Measurements from ENCODE around the gene ZNF446. TPM values are rescaled to one million over a fixed set of nuclear protein-coding genes. Genes with fewer than 3 reads are reported as not detected.
"Not testable (repeated sequence)": the region's sequence is repeated elsewhere in the genome, so short reads cannot be mapped to it uniquely, and the experiment has no call there.

Gene ZNF446
- polyA plus RNA-seq (2013, experiment 1 of 2) = 3.8 TPM
- 4.9 TPM for polyA plus RNA-seq (2013, experiment 2 of 2)

GRCh38 chr19:58475714-58476497, at the start of gene ZNF446:
Gene ZNF446, plus strand, starts transcription at chr19:58476352. Its CDS starts 867 bp downstream, at chr19:58477219.
- peaks cover 11% of the 10 kb centered on the region; the same call in 1 of the 2 replicates for H3K36me3 ChIP-seq (ENCODE audit: insufficient read depth, low read length)
- no peaks in the 10 kb centered on the region for H3K4me1 ChIP-seq (ENCODE audit: insufficient read depth, low read length)
- H3K4me3 ChIP-seq (ENCODE audit: low read length) = peak within 1 kb of the TSS; percentile 70
- no peaks in the 10 kb centered on the region for H3K27me3 ChIP-seq (ENCODE audit: insufficient read depth, low read length)
- peak within 1 kb of the TSS; percentile 79 for H3K27ac ChIP-seq (ENCODE audit: low read depth, low read length)
- peak within 1 kb of the TSS; percentile 67 for H3K9ac ChIP-seq (ENCODE audit: low read depth, low read length)
- no peaks in the 10 kb centered on the region for H3K9me3 ChIP-seq (ENCODE audit: insufficient read depth, low read depth, low read length)
- WGBS = under 1% methylated on average over 64 of the region's 64 CpGs

GRCh38 chr19:58428617-58429016, 47.5 kb upstream of the ZNF446 start:
- peaks cover 14% of the 10 kb centered on the region for H3K36me3 ChIP-seq (ENCODE audit: insufficient read depth, low read length)
- H3K9ac ChIP-seq (ENCODE audit: low read depth, low read length) = no peak overlapping the region
- WGBS = 83% methylated on average over 1 of the region's 1 CpG
- H3K4me1 ChIP-seq (ENCODE audit: insufficient read depth, low read length) = no peaks in the 10 kb centered on the region
- no peak overlapping the region for H3K27ac ChIP-seq (ENCODE audit: low read depth, low read length)
- no peak overlapping the region for H3K4me3 ChIP-seq (ENCODE audit: low read length)
- H3K27me3 ChIP-seq (ENCODE audit: insufficient read depth, low read length) = no peaks in the 10 kb centered on the region
- peaks cover 58% of the 10 kb centered on the region for H3K9me3 ChIP-seq (ENCODE audit: insufficient read depth, low read depth, low read length)

GRCh38 chr19:58429745-58430144, 46.4 kb upstream of the ZNF446 start:
- Histone ChIP-seq H3K36me3 (ENCODE audit: insufficient read depth, low read length) (peaks cover 26% of the 10 kb centered on the region), H3K27ac (ENCODE audit: low read depth, low read length) (no peak overlapping the region), H3K4me3 (ENCODE audit: low read length) (no peak overlapping the region), H3K9me3 (ENCODE audit: insufficient read depth, low read depth, low read length) (peaks cover 70% of the 10 kb centered on the region), H3K9ac (ENCODE audit: low read depth, low read length) (no peak overlapping the region), H3K4me1 (ENCODE audit: insufficient read depth, low read length) (no peaks in the 10 kb centered on the region), H3K27me3 (ENCODE audit: insufficient read depth, low read length) (no peaks in the 10 kb centered on the region)

- 100% methylated on average over 2 of the region's 2 CpGs for WGBS
- Histone ChIP-seq H3K9ac (ENCODE audit: low read depth, low read length) (no peak overlapping the region), H3K27ac (ENCODE audit: low read depth, low read length) (no peak overlapping the region), H3K4me3 (ENCODE audit: low read length) (0 out of 2 replicates have a peak overlapping the region, but pooled peaks have one; percentile 15), H3K4me1 (ENCODE audit: insufficient read depth, low read length) (no peaks in the 10 kb centered on the region), H3K9me3 (ENCODE audit: insufficient read depth, low read depth, low read length) (peaks cover 81% of the 10 kb centered on the region), H3K27me3 (ENCODE audit: insufficient read depth, low read length) (no peaks in the 10 kb centered on the region), H3K36me3 (ENCODE audit: insufficient read depth, low read length) (peaks cover 49% of the 10 kb centered on the region)
Measured at GRCh38 chr19:58434217-58434616, 41.9 kb upstream of the ZNF446 start.

- peaks cover 38% of the 10 kb centered on the region for H3K9me3 ChIP-seq (ENCODE audit: insufficient read depth, low read depth, low read length)
- peaks cover 15% of the 10 kb centered on the region; the same call in 1 of the 2 replicates for H3K27me3 ChIP-seq (ENCODE audit: insufficient read depth, low read length)
- 0 out of 2 replicates have a peak within 1 kb of the TSS, but pooled peaks have one; percentile 25 for H3K9ac ChIP-seq (ENCODE audit: low read depth, low read length)
- H3K27ac ChIP-seq (ENCODE audit: low read depth, low read length) = peak within 1 kb of the TSS; percentile 28; the same call in 1 of the 2 replicates
- 9% methylated on average over 59 of the region's 59 CpGs for WGBS
- peak within 1 kb of the TSS; percentile 71 for H3K4me3 ChIP-seq (ENCODE audit: low read length)
- H3K36me3 ChIP-seq (ENCODE audit: insufficient read depth, low read length) = peaks cover 22% of the 10 kb centered on the region
- no peaks in the 10 kb centered on the region for H3K4me1 ChIP-seq (ENCODE audit: insufficient read depth, low read length)
Measured at GRCh38 chr19:58439576-58440554, 36.3 kb upstream of the ZNF446 start, which contains the start of gene ZNF132. Gene ZNF132, minus strand, starts transcription at chr19:58440153. Its CDS starts 332 bp downstream, at chr19:58439821.

- Histone ChIP-seq H3K36me3 (ENCODE audit: insufficient read depth, low read length) (peaks cover 15% of the 10 kb centered on the region), H3K9me3 (ENCODE audit: insufficient read depth, low read depth, low read length) (peaks cover 31% of the 10 kb centered on the region), H3K27me3 (ENCODE audit: insufficient read depth, low read length) (peaks cover 19% of the 10 kb centered on the region; the same call in 1 of the 2 replicates), H3K4me1 (ENCODE audit: insufficient read depth, low read length) (no peaks in the 10 kb centered on the region), H3K9ac (ENCODE audit: low read depth, low read length) (no peak overlapping the region), H3K4me3 (ENCODE audit: low read length) (peak overlapping the region; percentile 71), H3K27ac (ENCODE audit: low read depth, low read length) (no peak overlapping the region; the same call in 1 of the 2 replicates)
- 49% methylated on average over 31 of the region's 31 CpGs for WGBS
Measured at GRCh38 chr19:58440556-58440955, 35.6 kb upstream of the ZNF446 start.

GRCh38 chr19:58442986-58443385, 33.2 kb upstream of the ZNF446 start:
- WGBS = 84% methylated on average over 7 of the region's 7 CpGs
- not testable (repeated sequence) for H3K4me3 ChIP-seq (ENCODE audit: low read length); H3K27ac ChIP-seq (ENCODE audit: low read depth, low read length); H3K9ac ChIP-seq (ENCODE audit: low read depth, low read length); H3K36me3 ChIP-seq (ENCODE audit: insufficient read depth, low read length); H3K4me1 ChIP-seq (ENCODE audit: insufficient read depth, low read length)
- Histone ChIP-seq H3K27me3 (ENCODE audit: insufficient read depth, low read length) (peaks cover 21% of the 10 kb centered on the region; the same call in 1 of the 2 replicates), H3K9me3 (ENCODE audit: insufficient read depth, low read depth, low read length) (peaks cover 25% of the 10 kb centered on the region)

- 79% methylated on average over 3 of the region's 3 CpGs for WGBS
- Histone ChIP-seq H3K9me3 (ENCODE audit: insufficient read depth, low read depth, low read length) (peaks cover 20% of the 10 kb centered on the region), H3K27me3 (ENCODE audit: insufficient read depth, low read length) (peaks cover 45% of the 10 kb centered on the region)
- H3K4me1 ChIP-seq (ENCODE audit: insufficient read depth, low read length); H3K27ac ChIP-seq (ENCODE audit: low read depth, low read length); H3K36me3 ChIP-seq (ENCODE audit: insufficient read depth, low read length); H3K4me3 ChIP-seq (ENCODE audit: low read length); H3K9ac ChIP-seq (ENCODE audit: low read depth, low read length): not testable (repeated sequence)
Measured at GRCh38 chr19:58448860-58449259, 27.3 kb upstream of the ZNF446 start.

- not testable (repeated sequence) for H3K27ac ChIP-seq (ENCODE audit: low read depth, low read length); H3K36me3 ChIP-seq (ENCODE audit: insufficient read depth, low read length); H3K4me3 ChIP-seq (ENCODE audit: low read length); H3K4me1 ChIP-seq (ENCODE audit: insufficient read depth, low read length); H3K9ac ChIP-seq (ENCODE audit: low read depth, low read length)
- H3K9me3 ChIP-seq (ENCODE audit: insufficient read depth, low read depth, low read length) = peaks cover 20% of the 10 kb centered on the region
- H3K27me3 ChIP-seq (ENCODE audit: insufficient read depth, low read length) = peaks cover 37% of the 10 kb centered on the region
- WGBS = 57% methylated on average over 5 of the region's 5 CpGs
Measured at GRCh38 chr19:58449980-58450379, 26.2 kb upstream of the ZNF446 start.

GRCh38 chr19:58450856-58451357, 25.2 kb upstream of the ZNF446 start:
- Histone ChIP-seq H3K36me3 (ENCODE audit: insufficient read depth, low read length) (no peaks in the 10 kb centered on the region), H3K9ac (ENCODE audit: low read depth, low read length) (no peak overlapping the region), H3K27me3 (ENCODE audit: insufficient read depth, low read length) (peaks cover 33% of the 10 kb centered on the region), H3K4me1 (ENCODE audit: insufficient read depth, low read length) (no peaks in the 10 kb centered on the region), H3K4me3 (ENCODE audit: low read length) (peak overlapping the region; percentile 63), H3K27ac (ENCODE audit: low read depth, low read length) (no peak overlapping the region), H3K9me3 (ENCODE audit: insufficient read depth, low read depth, low read length) (peaks cover 20% of the 10 kb centered on the region)
- 18% methylated on average over 11 of the region's 11 CpGs for WGBS

Measured in HUES64 (cell line).